Smooth muscle cell (in vitro differentiated cells): ENCODE measurements around the gene GOLGA6L1. TPM values are rescaled to one million over a fixed set of nuclear protein-coding genes. Genes with fewer than 3 reads are reported as not detected.
"Not testable (repeated sequence)": the region's sequence is repeated elsewhere in the genome, so short reads cannot be mapped to it uniquely, and the experiment has no call there.

Source experiments
- DNase-seq: peaks from one replicate; lab custom pipeline; 2025; ENCODE audit not compliant: unreplicated experiment; lab: John Stamatoyannopoulos, UW
- H2AFZ ChIP-seq: fragments of 200-600 bp; sonication (generic); 2 replicates; pipeline ENCODE4 v1.6.0; 2016; ENCODE audit warnings: antibody characterized with exemption, low read depth, mild to moderate bottlenecking
- H3F3A ChIP-seq: fragments of 200-600 bp; sonication (generic); 2 replicates; pipeline ENCODE4 v1.6.0; 2017; ENCODE audit warnings: antibody characterized with exemption, low read depth
- H3K27ac ChIP-seq: fragments of 200-600 bp; sonication (generic); 2 replicates; pipeline ENCODE4 v1.5.1; 2016; ENCODE audit warnings: low read depth, mild to moderate bottlenecking
- H3K27me3 ChIP-seq: fragments of 200-600 bp; sonication (generic); 2 replicates; pipeline ENCODE4 v1.6.1; 2016; ENCODE audit warnings: low read depth, mild to moderate bottlenecking
- H3K36me3 ChIP-seq: fragments of 200-600 bp; sonication (generic); 2 replicates; pipeline ENCODE4 v1.5.1; 2016; ENCODE audit warnings: low read depth
- H3K4me1 ChIP-seq: fragments of 200-600 bp; sonication (generic); 2 replicates; pipeline ENCODE4 v1.5.1; 2016; ENCODE audit warnings: low read depth
- H3K4me2 ChIP-seq: fragments of 200-600 bp; sonication (generic); 2 replicates; pipeline ENCODE4 v1.6.0; 2016; ENCODE audit warnings: mild to moderate bottlenecking
- H3K4me3 ChIP-seq: fragments of 200-600 bp; sonication (generic); 2 replicates; pipeline ENCODE4 v1.5.1; 2016; ENCODE audit warnings: mild to moderate bottlenecking
- H3K79me2 ChIP-seq: fragments of 200-600 bp; sonication (generic); 2 replicates; pipeline ENCODE4 v1.6.0; 2016; ENCODE audit warnings: low read depth, mild to moderate bottlenecking
- H3K9ac ChIP-seq: fragments of 200-600 bp; sonication (generic); 2 replicates; pipeline ENCODE4 v1.6.0; 2016; ENCODE audit warnings: low read depth
- H3K9me3 ChIP-seq: fragments of 200-600 bp; sonication (generic); replicated peaks from 2 replicates; pipeline ENCODE4 v1.5.1; 2016; ENCODE audit warnings: low read depth
- H4K20me1 ChIP-seq: fragments of 200-600 bp; sonication (generic); 2 replicates; pipeline ENCODE4 v1.6.0; 2016; ENCODE audit warnings: low read depth
- WGBS: methylation state at CpG from one replicate; pipeline ENCODE4 v1.1.7; 2016; ENCODE audit warnings: low lambda C conversion rate; 5-methylcytosine and 5-hydroxymethylcytosine counted together
- polyA plus RNA-seq: library from polyadenylated mRNA; unstranded; fragments of >200 nt; fragmentation: Nextera tagmentation; extraction: Ambion mirVana; gene quantifications from 2 replicates; pipeline ENCODE4 v1.2.1, GENCODE V29; 2016
- total RNA-seq: library from RNA; depleted of rRNA; stranded (reverse); fragments of >200 nt; gene quantifications from 2 replicates; pipeline ENCODE4 v1.2.3, GENCODE V29; 2014
- TF ChIP-seq, protein P1 (sequence below): fragments of 200-600 bp; sonication (generic); IDR thresholded peaks from 2 replicates; pipeline ENCODE4 v1.5.1; 2017; ENCODE audit warnings: borderline replicate concordance, mild to moderate bottlenecking, antibody characterized with exemption; ENCODE audit not compliant: insufficient read depth, poor library complexity, severe bottlenecking

The GOLGA6L1 gene
- total and polyA plus RNA-seq, 2 experiments from 2014 or later = not detected

DNA sequence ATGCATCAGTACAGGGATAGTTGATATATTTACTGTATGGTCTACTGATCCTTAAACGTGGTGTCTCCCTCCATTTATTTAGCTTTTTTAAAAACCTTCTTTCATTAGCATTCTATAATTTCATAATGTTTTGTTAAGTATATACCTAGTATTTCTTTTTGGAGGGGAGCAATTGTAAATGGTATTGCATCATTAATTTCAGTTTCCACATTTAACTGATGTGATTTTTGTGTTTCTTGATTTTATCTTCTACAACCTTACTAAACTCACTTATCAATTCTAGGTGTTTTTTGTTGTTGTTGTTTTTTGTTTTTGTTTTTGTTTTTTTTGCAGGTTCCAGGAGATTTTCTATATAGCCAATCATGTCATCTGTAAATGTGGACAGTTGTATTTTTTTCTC, 18.4 kb downstream of the GOLGA6L1 start:
- no peaks in the 10 kb centered on the region for H3K4me1 ChIP-seq
- no peaks in the 10 kb centered on the region for H3K27me3 ChIP-seq
- H3K4me2 ChIP-seq = no peak overlapping the region
- H3K79me2 ChIP-seq = no peaks in the 10 kb centered on the region
- no peaks in the 10 kb centered on the region for H3F3A ChIP-seq
- no peaks in the 10 kb centered on the region for H3K9me3 ChIP-seq
- TF ChIP-seq, protein P1, sequence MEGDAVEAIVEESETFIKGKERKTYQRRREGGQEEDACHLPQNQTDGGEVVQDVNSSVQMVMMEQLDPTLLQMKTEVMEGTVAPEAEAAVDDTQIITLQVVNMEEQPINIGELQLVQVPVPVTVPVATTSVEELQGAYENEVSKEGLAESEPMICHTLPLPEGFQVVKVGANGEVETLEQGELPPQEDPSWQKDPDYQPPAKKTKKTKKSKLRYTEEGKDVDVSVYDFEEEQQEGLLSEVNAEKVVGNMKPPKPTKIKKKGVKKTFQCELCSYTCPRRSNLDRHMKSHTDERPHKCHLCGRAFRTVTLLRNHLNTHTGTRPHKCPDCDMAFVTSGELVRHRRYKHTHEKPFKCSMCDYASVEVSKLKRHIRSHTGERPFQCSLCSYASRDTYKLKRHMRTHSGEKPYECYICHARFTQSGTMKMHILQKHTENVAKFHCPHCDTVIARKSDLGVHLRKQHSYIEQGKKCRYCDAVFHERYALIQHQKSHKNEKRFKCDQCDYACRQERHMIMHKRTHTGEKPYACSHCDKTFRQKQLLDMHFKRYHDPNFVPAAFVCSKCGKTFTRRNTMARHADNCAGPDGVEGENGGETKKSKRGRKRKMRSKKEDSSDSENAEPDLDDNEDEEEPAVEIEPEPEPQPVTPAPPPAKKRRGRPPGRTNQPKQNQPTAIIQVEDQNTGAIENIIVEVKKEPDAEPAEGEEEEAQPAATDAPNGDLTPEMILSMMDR = no peak
- no peak overlapping the region for H3K27ac ChIP-seq
- 59% methylated on average over 1 of the region's 1 CpG for WGBS
- no peaks in the 10 kb centered on the region for H4K20me1 ChIP-seq
- DNase-seq = no peak
- H3K36me3 ChIP-seq = no peaks in the 10 kb centered on the region
- H3K9ac ChIP-seq = no peak overlapping the region
- H3K4me3 ChIP-seq = no peak overlapping the region
- no peak overlapping the region for H2AFZ ChIP-seq

DNA sequence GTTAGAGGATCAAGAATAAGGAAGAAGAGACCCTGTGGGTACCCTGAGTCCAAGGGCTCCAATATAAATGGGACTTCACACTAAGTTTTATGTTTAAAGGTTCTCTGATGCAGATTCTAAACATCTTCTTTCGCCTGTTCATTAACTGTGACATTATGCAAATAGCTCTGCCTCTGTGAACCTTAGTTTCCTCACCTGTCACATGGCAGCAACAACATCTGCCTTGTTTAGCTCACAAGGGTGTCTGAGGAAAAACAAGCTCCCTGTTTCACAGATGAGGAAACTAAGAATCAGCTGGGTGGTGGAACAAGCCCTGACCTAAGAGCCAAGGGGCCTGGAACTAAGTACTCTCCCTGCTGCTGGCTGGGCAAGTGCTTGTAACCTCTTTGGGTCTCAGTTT, 40.8 kb downstream of the GOLGA6L1 start:
- Histone ChIP-seq H3K4me1 (no peaks in the 10 kb centered on the region), H3K27ac (no peak overlapping the region), H3K9ac (no peak overlapping the region), H2AFZ (no peak overlapping the region), H3K27me3 (no peaks in the 10 kb centered on the region), H3K4me2 (no peak overlapping the region), H4K20me1 (no peaks in the 10 kb centered on the region), H3K9me3 (no peaks in the 10 kb centered on the region), H3K79me2 (no peaks in the 10 kb centered on the region), H3F3A (no peaks in the 10 kb centered on the region), H3K36me3 (no peaks in the 10 kb centered on the region), H3K4me3 (no peak overlapping the region)
- WGBS = 75% methylated on average over 1 of the region's 1 CpG
- DNase-seq = no peak
- TF ChIP-seq, protein P1 = no peak

DNA sequence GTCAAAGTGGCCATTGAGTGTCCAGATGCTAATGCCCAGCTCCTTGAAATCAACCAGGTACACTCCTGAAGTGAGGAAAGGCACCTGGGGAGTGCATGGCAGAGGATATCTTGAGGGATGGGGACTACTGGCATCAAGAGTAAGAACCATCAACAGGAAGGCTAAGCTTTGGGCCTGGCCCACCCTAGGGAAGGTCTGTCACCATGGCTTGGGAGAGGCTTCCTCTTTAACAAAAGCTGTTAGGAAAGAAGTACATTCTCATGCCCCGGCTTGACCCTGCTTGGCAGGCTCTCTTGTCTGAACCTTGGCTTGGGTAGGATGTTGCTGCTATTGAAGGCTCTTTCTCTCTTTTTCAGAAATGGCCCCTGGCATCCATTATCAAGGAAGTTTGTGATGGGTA, 53.5 kb downstream of the GOLGA6L1 start:
- DNase-seq = no peak
- Histone ChIP-seq H3K4me2 (no peak overlapping the region), H3K9ac (no peak overlapping the region), H3K36me3 (no peaks in the 10 kb centered on the region), H3K4me1 (no peaks in the 10 kb centered on the region), H2AFZ (no peak overlapping the region), H4K20me1 (no peaks in the 10 kb centered on the region), H3K4me3 (no peak overlapping the region), H3K79me2 (no peaks in the 10 kb centered on the region), H3K9me3 (no peaks in the 10 kb centered on the region), H3K27me3 (no peaks in the 10 kb centered on the region), H3F3A (no peaks in the 10 kb centered on the region), H3K27ac (no peak overlapping the region)
- TF ChIP-seq, protein P1 = no peak
- WGBS = 77% methylated on average over 1 of the region's 1 CpG

DNA sequence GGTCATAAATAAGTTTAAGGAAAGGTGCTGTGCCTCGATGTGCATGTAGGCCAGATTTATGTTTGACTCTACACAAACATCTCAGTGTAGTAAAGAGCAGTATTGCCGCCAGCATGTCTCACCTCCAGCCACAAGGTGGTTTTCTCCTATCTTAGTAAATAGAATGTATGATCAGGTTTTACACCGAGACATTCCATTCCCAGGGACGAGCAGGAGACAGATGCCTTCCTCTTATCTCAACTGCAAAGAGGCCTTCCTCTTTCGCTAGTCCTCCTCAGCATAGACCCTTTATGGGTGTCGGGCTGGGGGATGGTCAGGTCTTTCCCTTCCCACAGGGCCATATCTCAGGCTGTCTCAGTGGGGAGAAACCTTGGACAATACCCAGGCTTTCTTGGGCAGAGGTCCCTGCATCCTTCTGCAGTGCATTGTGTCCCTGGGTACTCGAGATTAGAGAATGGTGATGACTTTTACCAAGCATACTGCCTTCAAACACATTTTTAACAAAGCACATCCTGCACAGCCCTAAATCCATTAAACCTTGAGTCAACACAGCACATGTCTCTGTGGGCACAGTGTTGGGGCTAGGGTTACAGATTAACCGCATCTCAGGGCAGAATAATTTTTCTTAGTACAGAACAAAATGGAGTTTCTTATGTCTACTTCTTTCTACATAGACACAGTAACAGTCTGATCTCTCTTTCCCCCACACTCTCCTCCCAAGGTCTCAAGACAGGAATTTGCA, 54.5 kb downstream of the GOLGA6L1 start:
- WGBS = 70% methylated on average over 8 of the region's 8 CpGs
- H3K36me3 ChIP-seq = not testable (repeated sequence)

More for the DNA sequence above, 54.5 kb downstream of the GOLGA6L1 start:
- H3K9me3 ChIP-seq, H3F3A ChIP-seq, H3K79me2 ChIP-seq, H2AFZ ChIP-seq, H4K20me1 ChIP-seq, H3K27me3 ChIP-seq, H3K9ac ChIP-seq, H3K27ac ChIP-seq, DNase-seq, H3K4me1 ChIP-seq, H3K4me3 ChIP-seq, H3K4me2 ChIP-seq: not testable (repeated sequence)
